Choroid plexus epithelial cell (primary cell): ENCODE measurements around the gene MPC1.

Experiments
- DNase-seq: peaks from one replicate; pipeline ENCODE4 v3.0.0-alpha.2; 2010; ENCODE audit warnings: low read depth
- H3K4me3 ChIP-seq: 2 replicates; pipeline ENCODE4 v1.5.1; 2011; ENCODE audit warnings: low read depth, mild to moderate bottlenecking, control low read depth, low read length, moderate library complexity
- TF ChIP-seq, protein P1 (sequence below): conservative IDR thresholded peaks from 2 replicates; pipeline ENCODE4 v1.5.1; 2011; ENCODE audit warnings: low read depth, mild to moderate bottlenecking, control low read depth, inconsistent platforms, low read length, moderate library complexity

MPC1 gene

DNA sequence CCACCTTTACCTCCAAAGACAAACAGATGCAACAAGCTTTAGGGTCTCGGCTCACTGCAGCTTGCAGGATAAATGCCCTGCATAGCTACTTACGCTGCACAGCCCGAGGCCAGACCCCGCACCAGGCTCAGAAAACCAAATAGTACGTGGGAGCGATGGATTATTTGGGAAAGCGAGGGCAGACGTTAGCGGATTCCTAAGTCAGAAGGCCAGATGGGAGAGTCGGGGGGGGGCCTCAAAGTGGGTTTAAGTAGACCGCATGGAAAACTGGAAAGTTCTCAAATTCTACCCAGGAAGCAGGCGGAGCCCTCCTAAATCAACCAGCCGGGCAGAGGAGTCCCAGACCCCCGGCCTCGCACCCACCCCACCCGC, 40.8 kb downstream of the MPC1 start:
- TF ChIP-seq, protein P1, sequence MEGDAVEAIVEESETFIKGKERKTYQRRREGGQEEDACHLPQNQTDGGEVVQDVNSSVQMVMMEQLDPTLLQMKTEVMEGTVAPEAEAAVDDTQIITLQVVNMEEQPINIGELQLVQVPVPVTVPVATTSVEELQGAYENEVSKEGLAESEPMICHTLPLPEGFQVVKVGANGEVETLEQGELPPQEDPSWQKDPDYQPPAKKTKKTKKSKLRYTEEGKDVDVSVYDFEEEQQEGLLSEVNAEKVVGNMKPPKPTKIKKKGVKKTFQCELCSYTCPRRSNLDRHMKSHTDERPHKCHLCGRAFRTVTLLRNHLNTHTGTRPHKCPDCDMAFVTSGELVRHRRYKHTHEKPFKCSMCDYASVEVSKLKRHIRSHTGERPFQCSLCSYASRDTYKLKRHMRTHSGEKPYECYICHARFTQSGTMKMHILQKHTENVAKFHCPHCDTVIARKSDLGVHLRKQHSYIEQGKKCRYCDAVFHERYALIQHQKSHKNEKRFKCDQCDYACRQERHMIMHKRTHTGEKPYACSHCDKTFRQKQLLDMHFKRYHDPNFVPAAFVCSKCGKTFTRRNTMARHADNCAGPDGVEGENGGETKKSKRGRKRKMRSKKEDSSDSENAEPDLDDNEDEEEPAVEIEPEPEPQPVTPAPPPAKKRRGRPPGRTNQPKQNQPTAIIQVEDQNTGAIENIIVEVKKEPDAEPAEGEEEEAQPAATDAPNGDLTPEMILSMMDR, result no peak
- peak; percentile 25 for DNase-seq
- H3K4me3 ChIP-seq, result peak overlapping the region; percentile 100

DNA sequence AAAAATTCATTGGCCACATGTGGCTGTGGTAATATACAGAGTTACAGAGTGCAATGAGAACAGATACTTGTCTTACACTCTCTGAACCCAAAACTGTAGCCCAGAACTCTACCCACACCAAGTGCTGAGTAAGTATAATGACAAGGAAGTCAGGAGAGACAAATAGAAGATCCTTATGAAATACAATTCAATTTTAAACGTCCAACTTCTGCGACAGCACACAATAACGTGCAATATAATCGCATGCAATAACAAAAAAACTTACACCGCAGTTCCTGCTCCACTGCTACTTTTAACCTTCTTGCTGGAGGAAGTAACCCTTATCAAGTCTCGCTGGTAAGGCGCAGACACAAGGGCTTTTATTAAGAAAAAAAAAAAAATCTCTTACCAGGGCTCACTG, 41.3 kb downstream of the MPC1 start:
- TF ChIP-seq, protein P1, result no peak
- no peak for DNase-seq
- H3K4me3 ChIP-seq, result peak overlapping the region; percentile 100

- TF ChIP-seq, protein P1, result no peak
- H3K4me3 ChIP-seq, result no peak overlapping the region
- DNase-seq, result no peak
Measured at GRCh38 chr6:166338854-166339253, 43.9 kb downstream of the MPC1 start.

DNA sequence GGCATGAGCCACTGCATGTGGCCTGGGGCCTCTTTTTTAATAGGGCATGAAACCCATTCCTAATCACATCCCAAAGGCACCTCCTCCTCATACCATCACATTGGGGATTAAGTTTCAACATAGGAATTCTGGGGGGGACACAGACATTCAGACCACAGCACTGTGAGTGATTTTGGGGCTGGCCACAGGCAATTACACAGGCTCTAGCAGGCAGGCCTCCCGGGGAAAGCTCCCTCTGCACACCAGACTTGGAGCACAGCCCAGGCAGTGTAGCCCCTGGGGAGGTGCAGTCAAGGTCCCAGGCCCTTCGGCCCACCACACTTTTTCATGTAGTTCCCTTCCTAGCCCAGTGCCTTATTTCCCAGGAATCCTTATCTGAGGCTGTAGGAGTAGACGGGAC, 45.9 kb downstream of the MPC1 start:
- no peak for DNase-seq
- H3K4me3 ChIP-seq, result no peak overlapping the region
- TF ChIP-seq, protein P1, result no peak

DNA sequence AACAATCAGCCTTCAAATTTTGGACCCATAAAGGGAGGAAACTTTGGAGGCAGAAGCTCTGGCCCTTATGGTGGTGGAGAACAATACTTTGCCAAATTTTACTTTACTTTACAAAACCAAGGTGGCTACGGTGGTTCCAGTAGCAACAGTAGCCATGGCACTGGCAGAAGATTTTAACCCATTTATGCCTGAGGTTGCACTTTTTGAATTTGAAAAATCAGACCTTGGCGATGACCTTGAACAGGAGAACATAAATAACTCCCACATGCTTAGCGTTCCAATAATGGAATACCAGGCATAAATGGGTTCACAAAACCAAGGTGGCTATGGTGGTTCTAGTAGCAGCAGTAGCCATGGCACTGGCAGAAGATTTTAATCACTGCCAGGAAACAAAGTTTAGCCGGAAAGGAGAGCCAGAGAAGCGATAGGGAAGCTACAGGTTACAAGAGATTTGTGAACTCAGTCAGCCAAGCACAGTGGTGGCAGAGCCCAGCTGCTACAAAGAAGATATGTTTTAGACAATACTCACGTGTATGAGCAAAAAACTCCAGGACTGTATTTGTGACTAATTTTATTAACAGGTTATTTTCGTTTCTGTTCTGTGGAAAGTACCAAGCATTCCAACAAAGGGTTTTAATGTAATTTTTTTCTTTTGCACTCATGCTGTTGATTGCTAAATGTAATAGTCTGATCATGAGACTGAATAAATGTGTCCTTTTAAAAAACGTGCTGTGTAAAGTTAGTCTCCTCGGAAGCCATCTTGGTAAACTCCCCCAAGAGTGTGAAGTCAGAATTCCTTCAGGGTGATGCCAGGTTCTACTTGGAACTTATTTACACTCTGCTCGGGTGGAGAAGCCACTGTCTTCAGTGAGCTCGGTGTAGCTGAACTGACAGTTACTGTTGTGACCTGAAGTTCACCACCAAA, 47.1 kb downstream of the MPC1 start:
- no peak for DNase-seq
- TF ChIP-seq, protein P1, result no peak
- no peak overlapping the region for H3K4me3 ChIP-seq

DNA sequence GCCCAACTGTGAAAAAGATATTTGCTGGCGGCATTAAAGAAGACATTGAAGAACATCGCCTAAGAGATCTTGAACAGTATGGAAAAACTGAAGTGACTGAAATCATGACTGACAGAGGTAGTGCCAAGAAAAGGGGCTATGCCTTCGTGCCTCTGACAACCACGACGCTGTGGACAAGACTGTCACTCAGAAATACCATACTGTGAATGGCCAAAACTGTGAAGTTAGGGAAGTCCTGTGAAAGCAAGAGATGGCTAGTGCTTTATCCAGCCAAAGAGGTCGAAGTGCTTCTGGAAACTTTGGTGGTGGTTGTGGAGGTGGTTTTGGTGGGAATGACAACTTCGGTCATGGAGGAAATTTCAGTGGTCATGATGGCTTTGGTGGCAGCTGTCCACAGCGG, 47.9 kb downstream of the MPC1 start:
- no peak for DNase-seq
- no peak overlapping the region for H3K4me3 ChIP-seq
- TF ChIP-seq, protein P1, result no peak
